Progenitor cell of endocrine pancreas (in vitro differentiated cells): ENCODE measurements around the gene HDGFL3. TPM values are rescaled to one million over a fixed set of nuclear protein-coding genes. Genes with fewer than 3 reads are reported as not detected.

Experiments used
- DNase-seq: peaks from one replicate; pipeline ENCODE4 v3.0.0; 2021; ENCODE audit warnings: low spot score; ENCODE audit not compliant: unreplicated experiment
- H3K27ac Mint-ChIP-seq: 2 replicates; pipeline ENCODE4 v1.8.0; 2021; ENCODE audit warnings: mild to moderate bottlenecking, moderate library complexity, mixed read lengths
- H3K27me3 Mint-ChIP-seq: 2 replicates; pipeline ENCODE4 v1.8.0; 2021; ENCODE audit warnings: mixed read lengths
- H3K36me3 Mint-ChIP-seq: 2 replicates; pipeline ENCODE4 v1.8.0; 2022; ENCODE audit warnings: mixed read lengths; ENCODE audit not compliant: insufficient read depth
- H3K4me1 Mint-ChIP-seq: 2 replicates; pipeline ENCODE4 v1.8.0; 2021; ENCODE audit warnings: low read depth, mixed read lengths
- H3K4me3 Mint-ChIP-seq: 2 replicates; pipeline ENCODE4 v1.8.0; 2021; ENCODE audit warnings: low read depth, mild to moderate bottlenecking, moderate library complexity, mixed read lengths
- H3K9me3 Mint-ChIP-seq: 2 replicates; pipeline ENCODE4 v1.8.0; 2021; ENCODE audit warnings: low read depth, mixed read lengths
- total RNA-seq: library from RNA; stranded (reverse); gene quantifications from 2 replicates; pipeline ENCODE4 v1.2.1, GENCODE V29; 2021
- TF ChIP-seq, protein P1 (sequence below): fragments of 200-600 bp; sonication (generic); IDR thresholded peaks from one replicate; pipeline ENCODE4 v1.5.0; 2021; ENCODE audit warnings: antibody characterized with exemption, mild to moderate bottlenecking; ENCODE audit not compliant: unreplicated experiment

Gene HDGFL3
- total RNA-seq, 1 donor from 2014 or later, result 121 TPM

DNA sequence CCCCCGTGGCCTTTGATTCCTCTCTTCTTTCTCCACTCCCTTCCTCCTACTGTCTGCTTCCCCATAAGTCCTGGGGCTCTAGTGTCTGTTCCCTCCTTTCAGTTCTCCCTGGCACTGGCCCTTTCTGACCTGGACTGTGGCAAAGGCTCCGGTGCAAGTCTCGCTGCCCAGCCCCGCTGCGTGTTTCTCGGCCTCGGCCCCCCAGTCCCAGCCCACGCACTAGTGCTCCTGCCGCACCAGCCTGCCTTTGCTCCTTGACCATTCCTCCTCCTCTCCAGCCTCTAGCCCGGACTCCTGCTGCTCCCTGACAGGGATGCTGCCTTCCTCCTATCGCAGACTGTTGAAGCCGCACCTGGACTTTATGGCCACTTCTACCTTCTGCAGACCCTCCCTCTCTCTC is 98.1 kb downstream of the HDGFL3 start:
- DNase-seq, result no peak
- H3K9me3 Mint-ChIP-seq, result no peaks in the 10 kb centered on the region
- no peaks in the 10 kb centered on the region for H3K36me3 Mint-ChIP-seq
- no peak overlapping the region for H3K4me3 Mint-ChIP-seq
- TF ChIP-seq, protein P1, sequence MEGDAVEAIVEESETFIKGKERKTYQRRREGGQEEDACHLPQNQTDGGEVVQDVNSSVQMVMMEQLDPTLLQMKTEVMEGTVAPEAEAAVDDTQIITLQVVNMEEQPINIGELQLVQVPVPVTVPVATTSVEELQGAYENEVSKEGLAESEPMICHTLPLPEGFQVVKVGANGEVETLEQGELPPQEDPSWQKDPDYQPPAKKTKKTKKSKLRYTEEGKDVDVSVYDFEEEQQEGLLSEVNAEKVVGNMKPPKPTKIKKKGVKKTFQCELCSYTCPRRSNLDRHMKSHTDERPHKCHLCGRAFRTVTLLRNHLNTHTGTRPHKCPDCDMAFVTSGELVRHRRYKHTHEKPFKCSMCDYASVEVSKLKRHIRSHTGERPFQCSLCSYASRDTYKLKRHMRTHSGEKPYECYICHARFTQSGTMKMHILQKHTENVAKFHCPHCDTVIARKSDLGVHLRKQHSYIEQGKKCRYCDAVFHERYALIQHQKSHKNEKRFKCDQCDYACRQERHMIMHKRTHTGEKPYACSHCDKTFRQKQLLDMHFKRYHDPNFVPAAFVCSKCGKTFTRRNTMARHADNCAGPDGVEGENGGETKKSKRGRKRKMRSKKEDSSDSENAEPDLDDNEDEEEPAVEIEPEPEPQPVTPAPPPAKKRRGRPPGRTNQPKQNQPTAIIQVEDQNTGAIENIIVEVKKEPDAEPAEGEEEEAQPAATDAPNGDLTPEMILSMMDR, result no peak
- peaks cover 51% of the 10 kb centered on the region for H3K27me3 Mint-ChIP-seq
- peaks cover 2% of the 10 kb centered on the region for H3K4me1 Mint-ChIP-seq
- no peak overlapping the region for H3K27ac Mint-ChIP-seq

- Mint-ChIP-seq H3K4me1 (peaks cover 2% of the 10 kb centered on the region), H3K36me3 (no peaks in the 10 kb centered on the region), H3K27ac (peak overlapping the region; percentile 42), H3K9me3 (no peaks in the 10 kb centered on the region), H3K4me3 (peak overlapping the region; percentile 62), H3K27me3 (peaks cover 59% of the 10 kb centered on the region)
- DNase-seq, result no peak
- TF ChIP-seq, protein P1, result no peak
These were observed 99.1 kb downstream of the HDGFL3 start for GRCh38 chr15:83108266-83109219.

GRCh38 chr15:83107841-83108181 is 99.8 kb downstream of the HDGFL3 start:
- DNase-seq, result no peak
- Mint-ChIP-seq H3K27ac (no peak overlapping the region), H3K36me3 (no peaks in the 10 kb centered on the region), H3K4me1 (peaks cover 2% of the 10 kb centered on the region), H3K9me3 (no peaks in the 10 kb centered on the region), H3K27me3 (peaks cover 59% of the 10 kb centered on the region), H3K4me3 (peak overlapping the region; percentile 62)
- TF ChIP-seq, protein P1, result no peak

DNA sequence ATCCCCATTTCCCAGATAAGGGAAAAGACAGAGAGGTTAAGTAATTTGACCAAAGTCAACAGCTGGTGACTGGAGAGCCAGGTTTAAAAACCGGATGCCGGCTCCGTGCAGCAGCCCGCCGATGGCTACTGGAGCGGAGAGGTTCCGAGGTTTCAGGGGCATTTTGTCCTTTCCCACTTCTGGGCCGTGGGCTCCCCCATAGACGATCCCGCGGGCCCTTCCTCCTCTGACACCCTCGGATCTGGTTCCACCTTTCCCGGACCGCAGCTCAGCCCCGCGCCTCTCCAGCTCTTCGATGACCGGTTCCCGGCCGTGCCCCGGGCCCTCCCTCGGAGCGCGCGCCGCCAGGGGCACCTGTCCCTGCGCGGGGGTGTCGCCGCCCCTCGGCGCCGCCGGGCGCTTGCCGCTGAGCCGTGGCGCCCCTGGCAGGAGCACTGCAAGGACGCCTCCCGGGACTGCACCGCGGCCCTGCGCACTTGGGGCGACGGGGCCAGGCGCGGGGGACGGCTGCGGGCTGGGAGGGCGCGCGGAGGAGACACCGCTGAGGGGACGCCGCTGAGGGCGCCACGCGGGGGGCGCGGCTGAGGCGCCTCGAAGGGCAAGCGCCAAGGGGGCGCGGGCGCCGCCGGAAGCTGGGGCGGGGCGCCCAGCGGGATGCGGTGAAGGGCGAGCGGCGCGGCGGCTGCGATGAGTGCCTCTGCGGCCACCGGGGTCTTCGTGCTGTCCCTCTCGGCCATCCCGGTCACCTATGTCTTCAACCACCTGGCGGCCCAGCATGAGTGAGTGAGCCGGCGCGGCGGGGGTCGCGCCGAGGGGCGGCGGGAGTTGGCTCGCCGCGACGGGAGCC is 100.4 kb downstream of the HDGFL3 start, which contains the start of gene TM6SF1:
Gene TM6SF1, plus strand, starts transcription at position 652 of the 847 bp plus-strand sequence. Its CDS starts 36 bp downstream, at position 688.
- DNase-seq, result peak; percentile 35
- peaks cover 61% of the 10 kb centered on the region for H3K27me3 Mint-ChIP-seq
- H3K36me3 Mint-ChIP-seq, result no peaks in the 10 kb centered on the region
- H3K4me3 Mint-ChIP-seq, result peak within 1 kb of the TSS; percentile 73
- no peaks in the 10 kb centered on the region for H3K9me3 Mint-ChIP-seq
- H3K27ac Mint-ChIP-seq, result peak within 1 kb of the TSS; percentile 42
- TF ChIP-seq, protein P1, result no peak
- peaks cover 2% of the 10 kb centered on the region for H3K4me1 Mint-ChIP-seq

DNA sequence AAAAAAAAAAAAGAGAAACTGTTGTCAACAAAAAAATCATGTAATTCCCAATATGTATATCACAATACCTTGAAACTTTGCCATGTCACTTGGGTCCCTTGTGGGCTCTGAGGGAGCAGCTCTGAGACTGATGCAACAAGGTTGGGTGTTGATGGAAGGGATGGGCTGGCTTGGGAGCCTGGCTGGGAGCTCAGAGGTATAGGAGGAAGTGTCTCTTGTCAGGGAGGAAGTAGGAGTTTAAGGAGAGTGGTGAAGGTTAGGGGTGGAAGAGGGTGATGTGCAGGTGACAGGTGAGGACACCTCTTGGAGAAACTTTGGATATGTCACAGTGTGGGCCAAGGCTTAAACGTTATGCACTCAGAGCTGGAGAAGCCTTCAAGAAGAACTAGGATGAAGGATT is 102.2 kb downstream of the HDGFL3 start:
- peak overlapping the region; percentile 32 for H3K4me3 Mint-ChIP-seq
- no peaks in the 10 kb centered on the region for H3K9me3 Mint-ChIP-seq
- DNase-seq, result no peak
- TF ChIP-seq, protein P1, result no peak
- H3K27me3 Mint-ChIP-seq, result peaks cover 66% of the 10 kb centered on the region
- peak overlapping the region; percentile 34 for H3K27ac Mint-ChIP-seq
- no peaks in the 10 kb centered on the region for H3K36me3 Mint-ChIP-seq
- H3K4me1 Mint-ChIP-seq, result peaks cover 2% of the 10 kb centered on the region
